PC-9 (cell line): ENCODE results near the gene DSC2.

Experiments used
- CTCF ChIP-seq: fragments of 200-600 bp; sonication (generic); conservative IDR thresholded peaks from 2 replicates; pipeline ENCODE4 v1.6.1; 2017; ENCODE audit warnings: mixed run types, antibody characterized with exemption, mild to moderate bottlenecking, moderate library complexity
- EZH2 ChIP-seq: fragments of 200-600 bp; sonication (generic); IDR thresholded peaks from 2 replicates; pipeline ENCODE4 v1.8.0; 2017; ENCODE audit warnings: antibody characterized with exemption, low read depth

DNA sequence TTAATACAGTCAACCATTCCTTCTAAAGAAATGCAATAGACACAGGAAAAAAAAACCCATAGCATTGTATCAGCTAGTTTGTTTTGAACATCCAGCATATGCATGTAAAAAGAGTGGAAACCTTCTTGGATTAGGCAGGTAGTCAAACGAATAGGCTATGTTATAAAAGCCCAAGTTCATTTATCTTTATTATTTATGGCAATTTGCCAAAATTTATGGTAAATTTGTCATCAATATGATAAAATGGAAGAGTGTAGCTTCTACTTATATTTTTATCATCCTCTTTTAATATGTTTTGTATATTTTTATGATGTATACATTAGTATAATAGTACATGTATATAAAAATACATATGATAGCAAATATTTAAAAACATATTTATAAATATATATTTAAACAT lies 36.5 kb upstream of the DSC2 start:
- no peak for TF ChIP-seq EZH2
- no peak for TF ChIP-seq CTCF
